ENCODE results near the gene BCAS3. TPM values are rescaled to one million over a fixed set of nuclear protein-coding genes. Genes with fewer than 3 reads are reported as not detected.
"Not testable (repeated sequence)": the region's sequence is repeated elsewhere in the genome, so short reads cannot be mapped to it uniquely, and the experiment has no call there.

The BCAS3 gene
- total and polyA plus RNA-seq, 2 experiments from 2014 or later: 18.0 to 20.2 TPM

DNA sequence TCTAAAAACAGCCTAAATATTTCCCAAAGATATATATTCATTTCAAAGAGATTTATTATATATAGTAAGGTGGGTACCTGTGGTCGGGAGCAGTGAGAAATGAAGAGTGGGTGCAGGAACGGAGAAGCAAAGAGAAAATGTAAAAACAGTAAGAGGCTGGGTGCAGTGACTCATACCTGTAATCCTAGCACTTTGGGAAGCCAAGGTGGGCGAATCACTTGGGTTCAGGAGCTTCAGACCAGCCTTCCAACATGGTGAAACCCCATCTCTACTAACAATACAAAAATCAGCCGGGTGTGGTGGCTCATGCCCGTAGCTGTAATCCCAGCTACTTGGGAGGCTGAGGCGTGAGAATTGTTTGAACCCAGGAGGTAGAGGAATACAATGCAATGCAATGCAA is 257.1 kb downstream of the BCAS3 start:
- H2AFZ ChIP-seq: no peak overlapping the region
- no peaks in the 10 kb centered on the region for H3K4me1 ChIP-seq (ENCODE audit: insufficient read depth)
- DNase-seq: no peak
- no peak overlapping the region for H3K4me3 ChIP-seq
- no peaks in the 10 kb centered on the region for H3K9me3 ChIP-seq (ENCODE audit: low read depth)
- no peak overlapping the region for H3K27ac ChIP-seq
- H4K20me1 ChIP-seq (ENCODE audit: insufficient read depth): no peaks in the 10 kb centered on the region
- TF ChIP-seq EZH2phosphoT487 (IDR thresholded peaks at IDR 0.05; ENCODE audit: insufficient read depth, low read depth) (no peak), EZH2 (IDR thresholded peaks at IDR 0.05; ENCODE audit: insufficient read depth, poor library complexity, severe bottlenecking) (no peak)
- WGBS, 2 experiments (ENCODE audit: low coverage in 1 of 2, low lambda C conversion rate in 2 of 2, missing lambda C conversion rate in 2 of 2): 88 to 90% methylated on average over 6 of the region's 6 CpGs
- in situ Hi-C loops (cut with MboI): no loop called here
- H3K9ac ChIP-seq: no peak overlapping the region
- no peaks in the 10 kb centered on the region for H3K27me3 ChIP-seq (replicated peaks; ENCODE audit: insufficient read depth)
- H3F3A ChIP-seq (ENCODE audit: insufficient read depth): no peaks in the 10 kb centered on the region
- no peaks in the 10 kb centered on the region for H3K79me2 ChIP-seq (ENCODE audit: insufficient read depth)
- no peaks in the 10 kb centered on the region for H3K36me3 ChIP-seq (ENCODE audit: low read depth)
- H3K9me2 ChIP-seq (ENCODE audit: insufficient read depth): no peaks in the 10 kb centered on the region
- no peak overlapping the region for H3K4me2 ChIP-seq (ENCODE audit: unreplicated experiment)

DNA sequence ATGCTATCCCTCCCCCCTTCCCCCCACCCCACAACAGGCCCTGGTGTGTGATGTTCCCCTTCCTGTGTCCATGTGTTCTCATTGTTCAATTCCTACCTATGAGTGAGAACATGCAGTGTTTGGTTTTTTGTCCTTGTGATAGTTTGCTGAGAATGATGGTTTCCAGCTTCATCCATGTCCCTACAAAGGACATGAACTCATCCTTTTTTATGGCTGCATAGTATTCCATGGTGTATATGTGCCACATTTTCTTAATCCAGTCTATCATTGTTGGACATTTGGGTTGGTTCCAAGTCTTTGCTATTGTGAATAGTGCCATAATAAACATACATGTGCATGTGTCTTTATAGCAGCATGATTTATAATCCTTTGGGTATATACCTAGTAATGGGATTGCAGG is 258.3 kb downstream of the BCAS3 start:
- H3K9me2 ChIP-seq (ENCODE audit: insufficient read depth); in situ Hi-C loops (cut with MboI); H3K36me3 ChIP-seq (ENCODE audit: low read depth): not testable (repeated sequence)

DNA sequence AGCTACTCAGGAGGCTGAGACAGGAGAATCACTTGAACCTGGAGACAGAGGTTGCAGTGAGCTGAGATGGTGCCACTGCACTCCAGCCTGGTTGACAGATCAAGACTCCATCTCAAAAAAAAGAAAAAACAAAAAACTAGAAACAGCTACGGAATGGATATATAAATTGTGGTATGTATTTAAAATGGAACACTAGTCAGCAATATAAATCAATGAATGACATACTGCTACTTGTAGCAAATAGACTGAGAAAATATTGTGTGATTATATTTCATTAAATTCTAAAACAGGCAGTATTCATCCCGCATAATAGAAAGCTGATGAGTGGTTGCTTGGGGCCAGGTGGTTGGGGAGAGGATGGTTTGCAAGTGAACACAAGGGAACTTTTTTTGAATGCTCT is 261.7 kb downstream of the BCAS3 start:
- Histone ChIP-seq H3K9ac (no peak overlapping the region), H3K4me2 (ENCODE audit: unreplicated experiment) (no peak overlapping the region), H3K4me3 (no peak overlapping the region), H2AFZ (no peak overlapping the region), H3K79me2 (ENCODE audit: insufficient read depth) (no peaks in the 10 kb centered on the region), H4K20me1 (ENCODE audit: insufficient read depth) (no peaks in the 10 kb centered on the region), H3K9me2 (ENCODE audit: insufficient read depth) (no peaks in the 10 kb centered on the region), H3K4me1 (ENCODE audit: insufficient read depth) (peaks cover 17% of the 10 kb centered on the region), H3K36me3 (ENCODE audit: low read depth) (no peaks in the 10 kb centered on the region), H3F3A (ENCODE audit: insufficient read depth) (peaks cover 19% of the 10 kb centered on the region), H3K27ac (no peak overlapping the region), H3K9me3 (ENCODE audit: low read depth) (no peaks in the 10 kb centered on the region), H3K27me3 (replicated peaks; ENCODE audit: insufficient read depth) (no peaks in the 10 kb centered on the region)
- in situ Hi-C loops (cut with MboI): no loop called here
- DNase-seq: no peak
- WGBS, 2 experiments (ENCODE audit: low coverage in 1 of 2, low lambda C conversion rate in 2 of 2, missing lambda C conversion rate in 2 of 2): 93 to 96% methylated on average over 2 of the region's 2 CpGs
- TF ChIP-seq EZH2phosphoT487 (IDR thresholded peaks at IDR 0.05; ENCODE audit: insufficient read depth, low read depth) (no peak), EZH2 (IDR thresholded peaks at IDR 0.05; ENCODE audit: insufficient read depth, poor library complexity, severe bottlenecking) (no peak)

More for the DNA sequence above, 258.3 kb downstream of the BCAS3 start:
- not testable (repeated sequence) for H3K27me3 ChIP-seq (replicated peaks; ENCODE audit: insufficient read depth); H3K9ac ChIP-seq; H3K4me1 ChIP-seq (ENCODE audit: insufficient read depth); H3K9me3 ChIP-seq (ENCODE audit: low read depth); H3K27ac ChIP-seq; H4K20me1 ChIP-seq (ENCODE audit: insufficient read depth); H3K4me3 ChIP-seq; H3K4me2 ChIP-seq (ENCODE audit: unreplicated experiment); H3K79me2 ChIP-seq (ENCODE audit: insufficient read depth); H2AFZ ChIP-seq; DNase-seq
- peaks cover 11% of the 10 kb centered on the region; the same call in 1 of the 2 replicates for H3F3A ChIP-seq (ENCODE audit: insufficient read depth)

DNA sequence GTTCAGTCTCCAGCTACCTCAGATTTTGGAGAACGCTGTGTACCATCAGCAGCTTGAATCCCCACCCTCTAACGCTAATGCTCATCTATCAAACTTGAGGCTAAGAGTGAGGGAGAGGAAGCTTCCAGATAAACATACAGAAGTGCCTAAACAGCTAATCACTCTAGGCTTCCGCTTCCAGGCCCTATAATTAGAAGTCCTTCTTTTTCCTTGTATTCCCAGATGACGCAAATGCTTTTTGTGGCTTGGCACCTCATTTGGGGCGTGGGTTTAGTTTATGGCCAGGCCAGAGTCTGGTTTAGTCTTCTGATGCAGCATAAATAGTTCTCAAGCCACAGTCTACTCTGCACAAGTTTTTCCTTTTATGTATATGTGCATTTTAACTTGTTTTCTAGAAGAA is 263.4 kb downstream of the BCAS3 start:
- Histone ChIP-seq H2AFZ (peak overlapping the region; percentile 69), H3K4me3 (peak overlapping the region; percentile 47), H3K9me2 (ENCODE audit: insufficient read depth) (no peaks in the 10 kb centered on the region), H3K36me3 (ENCODE audit: low read depth) (no peaks in the 10 kb centered on the region), H3F3A (ENCODE audit: insufficient read depth) (peaks cover 19% of the 10 kb centered on the region), H3K4me1 (ENCODE audit: insufficient read depth) (peaks cover 17% of the 10 kb centered on the region), H3K9me3 (ENCODE audit: low read depth) (no peaks in the 10 kb centered on the region), H3K9ac (peak overlapping the region; percentile 38), H3K79me2 (ENCODE audit: insufficient read depth) (no peaks in the 10 kb centered on the region), H3K27ac (peak overlapping the region; percentile 57), H4K20me1 (ENCODE audit: insufficient read depth) (no peaks in the 10 kb centered on the region), H3K27me3 (replicated peaks; ENCODE audit: insufficient read depth) (no peaks in the 10 kb centered on the region), H3K4me2 (ENCODE audit: unreplicated experiment) (peak overlapping the region; percentile 69)
- peak; percentile 90 for DNase-seq
- 4 to 5% methylated on average over 5 of the region's 5 CpGs for WGBS, 2 experiments (ENCODE audit: low coverage in 1 of 2, low lambda C conversion rate in 2 of 2, missing lambda C conversion rate in 2 of 2)
- in situ Hi-C loops (cut with MboI): no loop called here
- TF ChIP-seq EZH2phosphoT487 (IDR thresholded peaks at IDR 0.05; ENCODE audit: insufficient read depth, low read depth): no peak
- TF ChIP-seq EZH2 (IDR thresholded peaks at IDR 0.05; ENCODE audit: insufficient read depth, poor library complexity, severe bottlenecking): no peak

DNA sequence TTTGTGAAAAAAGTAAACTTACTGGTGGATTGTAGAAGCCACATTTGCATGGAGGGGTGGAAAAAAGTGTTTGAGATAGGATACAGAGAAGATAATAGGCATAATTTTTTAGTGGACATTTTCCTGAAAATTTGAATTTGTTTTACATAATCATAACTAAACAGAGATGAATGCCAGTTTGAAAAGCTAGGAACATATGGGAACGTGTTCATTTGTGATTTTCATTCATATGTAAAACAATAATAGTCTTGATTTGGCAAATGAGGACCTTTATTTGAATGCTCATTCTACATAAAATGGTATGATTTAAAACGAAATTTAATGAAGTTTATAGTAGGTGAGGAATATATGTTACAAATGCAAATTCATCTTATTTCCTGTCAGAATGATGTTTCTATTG is 263.9 kb downstream of the BCAS3 start:
- peak overlapping the region; percentile 57 for H3K27ac ChIP-seq
- H3K4me2 ChIP-seq (ENCODE audit: unreplicated experiment): peak overlapping the region; percentile 69
- peaks cover 19% of the 10 kb centered on the region for H3F3A ChIP-seq (ENCODE audit: insufficient read depth)
- peak overlapping the region; percentile 38 for H3K9ac ChIP-seq
- no peaks in the 10 kb centered on the region for H3K9me2 ChIP-seq (ENCODE audit: insufficient read depth)
- H3K36me3 ChIP-seq (ENCODE audit: low read depth): no peaks in the 10 kb centered on the region
- no peaks in the 10 kb centered on the region for H4K20me1 ChIP-seq (ENCODE audit: insufficient read depth)
- H3K27me3 ChIP-seq (replicated peaks; ENCODE audit: insufficient read depth): no peaks in the 10 kb centered on the region
- no peak for TF ChIP-seq EZH2 (IDR thresholded peaks at IDR 0.05; ENCODE audit: insufficient read depth, poor library complexity, severe bottlenecking)
- no peak for TF ChIP-seq EZH2phosphoT487 (IDR thresholded peaks at IDR 0.05; ENCODE audit: insufficient read depth, low read depth)
- no peak overlapping the region for H2AFZ ChIP-seq
- H3K79me2 ChIP-seq (ENCODE audit: insufficient read depth): no peaks in the 10 kb centered on the region
- WGBS, 2 experiments (ENCODE audit: low coverage in 1 of 2, low lambda C conversion rate in 2 of 2, missing lambda C conversion rate in 2 of 2): 26 to 28% methylated on average over 2 of the region's 2 CpGs
- H3K9me3 ChIP-seq (ENCODE audit: low read depth): no peaks in the 10 kb centered on the region
- in situ Hi-C loops (cut with MboI): no loop called here
- H3K4me3 ChIP-seq: no peak overlapping the region; the same call in 1 of the 2 replicates
- no peak for DNase-seq
- H3K4me1 ChIP-seq (ENCODE audit: insufficient read depth): peaks cover 17% of the 10 kb centered on the region
